ENCODE data around the gene BEST2. TPM values are rescaled to one million over a fixed set of nuclear protein-coding genes. Genes with fewer than 3 reads are reported as not detected.

The BEST2 gene
- total RNA-seq, 1 donor from 2014 or later = not detected

- H3K36me3 ChIP-seq (ENCODE audit: control insufficient read depth, insufficient read depth, low read length) = no peaks in the 10 kb centered on the region
- no peaks in the 10 kb centered on the region for H3K27me3 ChIP-seq (ENCODE audit: control insufficient read depth, insufficient read depth, low read length)
- no peak for DNase-seq (ENCODE audit: low read depth)
- peak overlapping the region; percentile 82 for H3K4me3 ChIP-seq (ENCODE audit: low read depth, low read length)
- TF ChIP-seq CTCF (IDR thresholded peaks at IDR 0.05; ENCODE audit: insufficient read depth, low read length, poor library complexity, severe bottlenecking) = no peak
Observed at GRCh38 chr19:12802267-12803106, 50.9 kb downstream of the BEST2 start.

GRCh38 chr19:12804051-12804450, 52.5 kb downstream of the BEST2 start:
- no peak for TF ChIP-seq CTCF (IDR thresholded peaks at IDR 0.05; ENCODE audit: insufficient read depth, low read length, poor library complexity, severe bottlenecking)
- H3K4me3 ChIP-seq (ENCODE audit: low read depth, low read length) = no peak overlapping the region
- no peak for DNase-seq (ENCODE audit: low read depth)
- H3K36me3 ChIP-seq (ENCODE audit: control insufficient read depth, insufficient read depth, low read length) = no peaks in the 10 kb centered on the region
- no peaks in the 10 kb centered on the region for H3K27me3 ChIP-seq (ENCODE audit: control insufficient read depth, insufficient read depth, low read length)

GRCh38 chr19:12806242-12807081, 54.9 kb downstream of the BEST2 start, which contains the start of gene RNASEH2A:
TSS of gene RNASEH2A (plus strand) at chr19:12806584. CDS start at chr19:12806674, 90 bp downstream.
- peak; percentile 65 for DNase-seq (ENCODE audit: low read depth)
- Histone ChIP-seq H3K36me3 (ENCODE audit: control insufficient read depth, insufficient read depth, low read length) (peaks cover 1% of the 10 kb centered on the region), H3K4me3 (ENCODE audit: low read depth, low read length) (peak within 1 kb of the TSS; percentile 68), H3K27me3 (ENCODE audit: control insufficient read depth, insufficient read depth, low read length) (no peaks in the 10 kb centered on the region)
- no peak for TF ChIP-seq CTCF (IDR thresholded peaks at IDR 0.05; ENCODE audit: insufficient read depth, low read length, poor library complexity, severe bottlenecking)

Other genes starting within 250 kb of the BEST2 start
- gene ZNF564, start 200.3 kb upstream of the BEST2 start, total RNA-seq = 4.0 and 7.9 TPM in 2 replicates
- gene ZNF490, start 141.0 kb upstream of the BEST2 start, total RNA-seq = 6.0 and 6.6 TPM in 2 replicates
- gene ZNF791, start 140.9 kb upstream of the BEST2 start, total RNA-seq = 11.0 and 16.2 TPM in 2 replicates
- 92.8 and 141 TPM in 2 replicates for gene MAN2B1, start 85.0 kb upstream of the BEST2 start, total RNA-seq
- gene WDR83, start 85.0 kb upstream of the BEST2 start, total RNA-seq = 15.7 and 16.6 TPM in 2 replicates
- gene DHPS, start 69.9 kb upstream of the BEST2 start, total RNA-seq = 109 and 127 TPM in 2 replicates
- not detected in 2 replicates for gene GNG14, start 63.8 kb upstream of the BEST2 start, total RNA-seq
- 19.0 and 20.7 TPM in 2 replicates for gene FBXW9, start 55.2 kb upstream of the BEST2 start, total RNA-seq
- 27.1 and 40.2 TPM in 2 replicates for gene TNPO2, start 27.9 kb upstream of the BEST2 start, total RNA-seq
- 368 and 443 TPM in 2 replicates for gene TRIR, start 17.1 kb upstream of the BEST2 start, total RNA-seq
- gene GET3, start 14.3 kb upstream of the BEST2 start, total RNA-seq = 146 and 148 TPM in 2 replicates
- gene HOOK2, start 23.8 kb downstream of the BEST2 start, total RNA-seq = 38.7 and 44.1 TPM in 2 replicates
- gene JUNB, start 39.7 kb downstream of the BEST2 start, total RNA-seq = 395 and 431 TPM in 2 replicates
- 366 and 396 TPM in 2 replicates for gene PRDX2, start 50.0 kb downstream of the BEST2 start, total RNA-seq
- not detected in 2 replicates for gene THSD8, start 50.3 kb downstream of the BEST2 start, total RNA-seq
- 17.0 and 24.8 TPM in 2 replicates for gene RNASEH2A, start 54.8 kb downstream of the BEST2 start, total RNA-seq
- 0.21 TPM in 1 of 2 replicates, not detected in the other for gene RTBDN, start 82.8 kb downstream of the BEST2 start, total RNA-seq
- 0.88 and 2.4 TPM in 2 replicates for gene MAST1, start 86.7 kb downstream of the BEST2 start, total RNA-seq
- gene DNASE2, start 129.7 kb downstream of the BEST2 start, total RNA-seq = 38.5 and 44.4 TPM in 2 replicates
- gene KLF1, start 135.4 kb downstream of the BEST2 start, total RNA-seq = not detected in 2 replicates
- gene GCDH, start 139.4 kb downstream of the BEST2 start, total RNA-seq = 35.2 and 43.9 TPM in 2 replicates
- 0.13 and 0.48 TPM in 2 replicates for gene SYCE2, start 167.5 kb downstream of the BEST2 start, total RNA-seq
- 90.6 and 93.7 TPM in 2 replicates for gene FARSA, start 181.9 kb downstream of the BEST2 start, total RNA-seq
- gene CALR, start 186.8 kb downstream of the BEST2 start, total RNA-seq = 936 and 958 TPM in 2 replicates
- gene RAD23A, start 194.1 kb downstream of the BEST2 start, total RNA-seq = 138 and 146 TPM in 2 replicates
- gene GADD45GIP1, start 205.4 kb downstream of the BEST2 start, total RNA-seq = 60.1 and 78.0 TPM in 2 replicates
- gene DAND5, start 217.8 kb downstream of the BEST2 start, total RNA-seq = not detected in 2 replicates
- 6.7 and 9.7 TPM in 2 replicates for gene NFIX, start 243.7 kb downstream of the BEST2 start, total RNA-seq

Data from kidney epithelial cell (primary cell).